ENCODE measurements around the gene HS6ST2.
"Not testable (repeated sequence)": the region's sequence is repeated elsewhere in the genome, so short reads cannot be mapped to it uniquely, and the experiment has no call there.

HS6ST2 gene

GRCh38 chrX:132965461-132965860 is 7.0 kb upstream of the HS6ST2 start:
- FAIRE-seq = no peak
- TF ChIP-seq POLR2AphosphoS5 (IDR thresholded peaks at IDR 0.05; ENCODE audit: low read depth, low read length) (no peak), TAF1 (IDR thresholded peaks at IDR 0.05; ENCODE audit: borderline replicate concordance, low read depth, low read length) (no peak), POLR2A (IDR thresholded peaks at IDR 0.05; ENCODE audit: low read depth, low read length) (no peak)
- no peak for DNase-seq (ENCODE audit: insufficient read length)

GRCh38 chrX:132961511-132961910 is 3.1 kb upstream of the HS6ST2 start:
- DNase-seq (ENCODE audit: insufficient read length) (no peak), FAIRE-seq (no peak)
- TF ChIP-seq TAF1 (IDR thresholded peaks at IDR 0.05; ENCODE audit: borderline replicate concordance, low read depth, low read length) (no peak), POLR2A (IDR thresholded peaks at IDR 0.05; ENCODE audit: low read depth, low read length) (no peak), POLR2AphosphoS5 (IDR thresholded peaks at IDR 0.05; ENCODE audit: low read depth, low read length) (no peak)

GRCh38 chrX:132957211-132958090 is 978 bp downstream of the HS6ST2 start:
- no peak for FAIRE-seq
- TF ChIP-seq POLR2A (IDR thresholded peaks at IDR 0.05; ENCODE audit: low read depth, low read length) (no peak), POLR2AphosphoS5 (IDR thresholded peaks at IDR 0.05; ENCODE audit: low read depth, low read length) (no peak), TAF1 (IDR thresholded peaks at IDR 0.05; ENCODE audit: borderline replicate concordance, low read depth, low read length) (no peak)
- DNase-seq (ENCODE audit: insufficient read length) = no peak

DNA sequence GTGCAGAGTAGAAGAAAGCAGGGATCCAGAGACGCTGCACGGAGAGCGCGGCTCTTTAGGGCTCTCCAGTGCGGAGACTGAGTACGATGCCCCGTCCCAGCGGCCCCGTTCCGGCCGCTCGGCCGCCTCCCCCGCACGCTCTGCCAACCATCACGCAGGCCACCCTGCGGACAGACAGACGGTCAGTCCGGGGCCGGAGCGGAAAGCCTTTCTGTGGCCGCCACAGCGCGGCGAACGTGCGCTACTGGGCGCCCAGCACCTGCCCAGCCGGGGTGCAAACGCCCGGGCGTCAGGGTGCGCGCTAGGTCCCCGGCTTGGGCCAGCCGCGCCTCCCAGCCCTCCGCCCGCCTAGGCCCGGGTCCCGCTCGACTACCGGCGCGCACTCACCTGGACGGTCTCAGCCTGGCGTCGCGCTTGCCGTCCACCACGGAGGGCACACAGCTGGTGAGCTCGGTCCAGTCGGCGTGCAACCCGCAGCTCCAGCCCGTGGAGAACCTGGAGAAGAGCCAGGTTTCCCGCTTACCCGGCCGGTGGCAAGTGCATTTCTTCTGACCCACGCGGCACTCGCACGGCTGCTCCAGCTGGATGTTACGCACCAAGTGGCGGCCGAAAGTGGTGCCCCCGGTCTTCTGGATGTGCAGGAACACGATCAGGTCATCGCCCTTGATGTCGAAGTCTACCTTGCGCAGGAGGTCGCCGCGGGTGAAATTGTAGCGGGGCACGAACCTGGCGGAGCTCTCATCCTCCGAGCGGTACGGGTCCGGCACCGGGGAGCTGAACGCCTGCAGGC is 1.8 kb downstream of the HS6ST2 start:
- TF ChIP-seq TAF1 (IDR thresholded peaks at IDR 0.05; ENCODE audit: borderline replicate concordance, low read depth, low read length) (no peak), POLR2A (IDR thresholded peaks at IDR 0.05; ENCODE audit: low read depth, low read length) (no peak), POLR2AphosphoS5 (IDR thresholded peaks at IDR 0.05; ENCODE audit: low read depth, low read length) (no peak)
- no peak for FAIRE-seq
- DNase-seq (ENCODE audit: insufficient read length) = no peak

- FAIRE-seq (no peak), DNase-seq (ENCODE audit: insufficient read length) (no peak)
- TF ChIP-seq POLR2AphosphoS5 (IDR thresholded peaks at IDR 0.05; ENCODE audit: low read depth, low read length) = no peak
- no peak for TF ChIP-seq TAF1 (IDR thresholded peaks at IDR 0.05; ENCODE audit: borderline replicate concordance, low read depth, low read length)
- no peak for TF ChIP-seq POLR2A (IDR thresholded peaks at IDR 0.05; ENCODE audit: low read depth, low read length)
These were observed 2.7 kb downstream of the HS6ST2 start for GRCh38 chrX:132955690-132956089.

- TF ChIP-seq POLR2A (IDR thresholded peaks at IDR 0.05; ENCODE audit: low read depth, low read length) (no peak), TAF1 (IDR thresholded peaks at IDR 0.05; ENCODE audit: borderline replicate concordance, low read depth, low read length) (no peak), POLR2AphosphoS5 (IDR thresholded peaks at IDR 0.05; ENCODE audit: low read depth, low read length) (no peak)
- DNase-seq (ENCODE audit: insufficient read length) (no peak), FAIRE-seq (no peak)
These were observed 4.1 kb downstream of the HS6ST2 start for GRCh38 chrX:132954323-132954722.

GRCh38 chrX:132953354-132953753 is 5.1 kb downstream of the HS6ST2 start:
- no peak for TF ChIP-seq POLR2A (IDR thresholded peaks at IDR 0.05; ENCODE audit: low read depth, low read length)
- no peak for TF ChIP-seq TAF1 (IDR thresholded peaks at IDR 0.05; ENCODE audit: borderline replicate concordance, low read depth, low read length)
- no peak for TF ChIP-seq POLR2AphosphoS5 (IDR thresholded peaks at IDR 0.05; ENCODE audit: low read depth, low read length)
- FAIRE-seq (no peak), DNase-seq (ENCODE audit: insufficient read length) (no peak)

GRCh38 chrX:132948648-132949260 is 9.7 kb downstream of the HS6ST2 start:
- TF ChIP-seq TAF1 (IDR thresholded peaks at IDR 0.05; ENCODE audit: borderline replicate concordance, low read depth, low read length) (no peak), POLR2AphosphoS5 (IDR thresholded peaks at IDR 0.05; ENCODE audit: low read depth, low read length) (no peak), POLR2A (IDR thresholded peaks at IDR 0.05; ENCODE audit: low read depth, low read length) (no peak)
- peak; percentile 48 for FAIRE-seq
- no peak for DNase-seq (ENCODE audit: insufficient read length)

DNA sequence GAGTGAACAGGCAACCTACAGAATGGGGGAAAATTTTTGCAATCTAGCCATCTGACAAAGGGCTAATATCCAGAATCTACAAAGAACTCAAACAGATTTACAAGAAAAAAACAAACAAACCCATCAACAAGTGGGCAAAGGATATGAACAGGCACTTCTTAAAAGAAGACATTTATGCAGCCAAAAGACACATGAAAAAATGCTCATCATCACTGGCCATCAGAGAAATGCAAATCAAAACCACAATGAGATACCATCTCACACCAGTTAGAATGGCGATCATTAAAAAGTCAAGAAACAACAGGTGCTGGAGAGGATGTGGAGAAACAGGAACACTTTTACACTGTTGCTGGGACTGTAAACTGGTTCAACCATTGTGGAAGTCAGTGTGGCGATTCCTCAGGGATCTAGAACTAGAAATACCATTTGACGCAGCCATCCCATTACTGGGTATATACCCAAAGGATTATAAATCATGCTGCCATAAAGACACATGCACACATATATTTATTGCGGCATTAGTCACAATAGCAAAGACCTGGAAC is 13.3 kb downstream of the HS6ST2 start:
- FAIRE-seq; DNase-seq (ENCODE audit: insufficient read length): not testable (repeated sequence)

DNA sequence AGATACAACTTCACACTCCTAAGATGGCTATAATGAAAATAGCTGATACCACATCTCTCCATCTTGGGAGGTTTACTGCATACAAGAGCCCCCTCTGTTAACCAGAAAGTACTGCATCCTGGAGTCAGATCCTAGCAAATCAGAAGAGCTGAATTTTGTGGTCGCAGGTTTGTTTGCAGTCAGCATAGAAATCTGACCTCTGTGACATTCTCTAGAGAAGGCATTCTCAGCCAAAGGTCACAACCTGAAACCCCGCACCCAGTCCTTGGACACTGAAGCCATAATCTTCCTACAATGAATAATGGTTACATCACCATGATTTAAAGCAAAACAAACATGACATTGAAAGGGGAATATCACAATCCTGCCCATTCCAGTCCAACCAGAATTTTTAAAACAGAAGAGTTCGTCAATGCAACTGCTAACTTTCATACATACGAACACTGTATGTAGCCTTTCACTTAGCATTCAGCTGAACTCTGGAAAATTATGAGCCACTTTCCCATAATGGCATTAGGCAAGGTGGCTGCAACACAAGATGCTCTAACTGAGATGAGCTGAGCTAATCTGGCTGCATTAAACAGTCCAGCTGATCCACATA is 17.6 kb downstream of the HS6ST2 start:
- FAIRE-seq (no peak), DNase-seq (ENCODE audit: insufficient read length) (no peak)
- TF ChIP-seq POLR2A (IDR thresholded peaks at IDR 0.05; ENCODE audit: low read depth, low read length) (no peak), POLR2AphosphoS5 (IDR thresholded peaks at IDR 0.05; ENCODE audit: low read depth, low read length) (no peak), TAF1 (IDR thresholded peaks at IDR 0.05; ENCODE audit: borderline replicate concordance, low read depth, low read length) (no peak)

DNA sequence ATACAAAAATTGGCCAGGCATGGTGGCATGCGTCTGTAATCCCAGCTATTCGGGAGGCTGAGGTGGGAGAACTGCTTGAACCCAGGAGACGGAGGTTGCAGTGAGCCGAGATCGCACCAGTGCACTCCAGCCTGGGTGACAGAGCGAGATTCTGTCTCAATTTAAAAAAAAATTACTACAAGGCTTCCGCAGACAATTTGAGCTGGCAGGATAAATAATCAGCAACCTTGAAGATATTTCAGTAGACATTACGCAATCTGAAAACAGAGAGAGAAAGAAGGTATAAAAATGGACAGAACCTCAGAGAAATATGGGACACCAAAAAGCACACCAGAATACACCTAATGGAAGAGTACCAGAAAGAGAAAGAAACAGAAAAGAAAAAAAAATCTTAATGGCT is 25.3 kb downstream of the HS6ST2 start:
- no peak for TF ChIP-seq POLR2AphosphoS5 (IDR thresholded peaks at IDR 0.05; ENCODE audit: low read depth, low read length)
- no peak for TF ChIP-seq TAF1 (IDR thresholded peaks at IDR 0.05; ENCODE audit: borderline replicate concordance, low read depth, low read length)
- TF ChIP-seq POLR2A (IDR thresholded peaks at IDR 0.05; ENCODE audit: low read depth, low read length) = no peak
- DNase-seq (ENCODE audit: insufficient read length) = no peak
- no peak for FAIRE-seq

Data from GM12892 (cell line).